HG03039 (cell line): ENCODE measurements around the gene INVS.
"Not testable (repeated sequence)": the region's sequence is repeated elsewhere in the genome, so short reads cannot be mapped to it uniquely, and the experiment has no call there.

Experiments used
- ATAC-seq: cut with Tn5 transposase; IDR thresholded peaks from one replicate; pipeline ENCODE4 v1.9.1; 2021; ENCODE audit warnings: mild to moderate bottlenecking, moderate library complexity; ENCODE audit not compliant: unreplicated experiment

Gene INVS

DNA sequence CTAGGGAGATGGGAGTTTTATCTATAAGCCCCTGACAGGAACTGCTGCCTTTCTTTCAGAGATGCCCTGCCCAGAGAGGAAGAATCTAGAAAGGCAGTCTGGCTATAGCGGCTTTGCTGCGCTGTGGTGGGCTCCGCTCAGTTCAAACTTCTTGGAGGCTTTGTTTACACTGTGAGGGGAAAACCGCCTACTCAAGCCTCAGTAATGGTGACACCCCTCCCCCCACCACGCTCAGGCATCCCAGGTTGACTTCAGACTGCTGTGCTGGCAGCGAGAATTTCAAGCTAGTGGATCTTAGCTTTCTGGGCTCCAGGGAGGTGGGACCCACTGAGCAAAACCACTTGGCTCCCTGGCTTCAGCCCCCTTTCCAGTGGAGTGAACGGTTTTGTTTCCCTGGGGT is 137.9 kb downstream of the INVS start:
- not testable (repeated sequence) for ATAC-seq

DNA sequence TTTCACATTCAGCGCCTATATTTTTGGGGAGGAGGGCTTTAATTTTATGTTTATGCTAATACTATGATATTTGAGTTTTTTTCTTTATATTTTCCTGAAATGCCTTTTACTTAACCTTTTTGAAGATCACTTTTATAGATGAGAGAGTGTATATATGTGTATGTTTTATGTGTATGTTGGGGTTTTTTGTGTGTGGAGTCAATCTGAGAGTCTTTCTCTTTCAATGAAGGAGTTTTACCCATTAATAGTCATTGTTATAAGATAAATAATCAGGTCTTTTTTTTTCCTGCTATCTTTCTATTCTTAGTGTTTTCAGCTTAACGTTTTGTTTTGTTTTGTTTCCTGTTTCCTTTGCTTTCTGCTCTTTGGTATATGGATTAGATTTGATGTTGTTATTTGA is 141.5 kb downstream of the INVS start:
- no peak for ATAC-seq

DNA sequence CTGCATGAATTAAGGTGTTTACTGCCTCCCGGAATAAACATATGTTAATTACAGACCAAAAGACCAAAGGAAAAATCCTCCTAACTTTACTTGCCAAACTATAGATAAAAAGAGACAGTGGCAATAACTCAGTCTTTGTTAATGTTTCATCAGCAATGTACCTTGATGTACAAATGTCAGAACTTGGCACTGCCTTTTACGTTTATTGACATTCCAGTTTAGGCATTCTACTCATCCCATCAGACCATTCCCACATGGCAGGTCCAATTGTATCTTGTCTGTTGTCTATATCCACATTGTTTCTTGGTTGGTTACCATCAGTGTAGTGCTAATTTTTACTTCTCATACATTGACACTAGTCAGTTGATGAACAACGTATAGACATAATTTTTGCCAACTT is 168.2 kb downstream of the INVS start:
- no peak for ATAC-seq

DNA sequence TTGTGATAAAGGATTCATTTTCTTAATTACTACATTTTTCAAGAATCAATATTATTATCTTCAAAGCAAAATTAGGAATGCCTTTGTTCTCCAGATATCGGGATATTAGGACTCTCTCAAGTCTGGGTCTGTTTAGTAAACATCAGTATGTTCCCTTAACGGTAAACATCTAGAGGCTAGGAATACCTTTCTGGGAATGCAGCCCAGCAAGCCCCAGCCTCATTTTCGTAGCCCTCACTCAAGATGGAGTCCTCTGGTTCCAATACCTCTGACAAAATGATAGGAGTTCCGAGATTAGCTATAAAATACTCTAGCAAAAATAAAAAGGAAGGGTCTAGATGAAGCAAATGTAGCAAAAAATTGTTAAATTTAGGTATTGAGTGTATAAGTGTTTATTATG is 169.2 kb downstream of the INVS start:
- no peak for ATAC-seq

DNA sequence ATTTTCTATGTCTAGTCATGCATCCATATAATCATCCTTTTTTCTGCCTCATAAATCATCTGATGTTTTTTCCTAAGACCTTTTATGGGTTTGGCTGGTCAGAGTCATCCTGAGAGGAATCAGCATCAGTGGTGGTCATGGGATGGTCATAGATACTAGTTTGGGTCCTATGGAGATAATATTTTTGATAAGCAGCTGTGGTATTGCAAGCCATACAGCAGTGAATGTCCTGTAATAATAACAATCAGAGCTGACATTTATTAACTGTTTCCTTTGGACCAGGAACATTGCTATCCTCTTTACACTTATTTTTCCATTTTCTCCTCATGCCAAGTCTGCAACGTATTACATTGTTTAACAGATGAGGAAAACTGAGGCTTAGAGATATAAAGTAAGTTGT is 170.6 kb downstream of the INVS start:
- no peak for ATAC-seq

DNA sequence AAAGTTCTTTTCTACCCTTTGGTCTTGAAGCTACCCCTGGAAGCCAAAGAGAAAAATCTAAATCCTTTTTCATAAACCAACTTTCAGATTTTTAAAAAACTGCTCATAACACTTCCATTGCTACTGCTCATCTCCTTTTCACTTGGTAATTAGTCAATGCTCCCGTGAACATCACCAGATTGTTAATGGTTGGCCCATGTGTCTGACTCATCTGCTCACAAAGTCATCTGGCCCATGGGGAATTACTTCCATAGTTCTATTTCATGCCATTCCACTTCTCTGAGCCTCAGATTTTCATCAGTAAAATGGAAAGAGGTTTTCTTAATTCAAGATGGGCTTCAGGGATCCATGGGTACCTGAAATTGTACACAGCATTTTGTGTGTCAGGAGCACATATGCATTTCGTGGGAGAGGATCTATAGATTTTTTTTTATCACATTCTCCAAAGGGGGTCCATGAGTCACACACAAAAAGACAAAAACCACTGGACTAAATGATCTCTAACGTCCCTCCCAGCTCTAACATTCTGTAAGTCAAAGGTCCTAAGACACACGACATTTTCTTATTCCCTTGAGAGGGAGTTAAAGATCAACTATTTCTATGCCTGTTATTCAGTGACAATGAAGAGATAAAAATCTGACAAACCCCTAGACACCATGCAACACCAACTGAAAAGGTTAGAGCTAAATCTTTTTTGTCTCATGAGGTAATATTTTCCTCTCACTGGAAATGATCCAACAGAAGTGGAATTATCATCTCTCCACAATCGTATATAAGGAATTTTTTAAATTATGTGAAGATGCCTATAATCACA is 178.3 kb downstream of the INVS start:
- ATAC-seq: no peak

DNA sequence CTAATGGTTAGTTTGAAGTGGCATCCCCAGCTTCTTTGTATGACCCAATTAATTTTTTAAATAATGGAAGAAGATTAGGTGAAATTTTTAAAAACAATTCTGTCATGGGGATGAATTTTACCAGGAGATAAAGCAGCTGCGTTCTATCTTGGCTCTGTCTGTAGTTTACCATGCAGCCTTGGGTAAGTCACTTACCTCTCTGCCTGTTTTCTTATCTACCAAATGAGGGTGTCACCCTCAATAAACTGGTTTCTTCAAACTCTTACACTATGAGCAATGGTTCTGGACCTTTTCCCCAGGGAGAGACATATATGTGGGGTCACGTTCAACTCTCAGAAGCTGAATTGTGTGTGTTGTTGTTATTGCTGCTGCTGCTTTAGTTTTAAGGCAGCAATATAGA is 182.0 kb downstream of the INVS start:
- ATAC-seq: no peak

DNA sequence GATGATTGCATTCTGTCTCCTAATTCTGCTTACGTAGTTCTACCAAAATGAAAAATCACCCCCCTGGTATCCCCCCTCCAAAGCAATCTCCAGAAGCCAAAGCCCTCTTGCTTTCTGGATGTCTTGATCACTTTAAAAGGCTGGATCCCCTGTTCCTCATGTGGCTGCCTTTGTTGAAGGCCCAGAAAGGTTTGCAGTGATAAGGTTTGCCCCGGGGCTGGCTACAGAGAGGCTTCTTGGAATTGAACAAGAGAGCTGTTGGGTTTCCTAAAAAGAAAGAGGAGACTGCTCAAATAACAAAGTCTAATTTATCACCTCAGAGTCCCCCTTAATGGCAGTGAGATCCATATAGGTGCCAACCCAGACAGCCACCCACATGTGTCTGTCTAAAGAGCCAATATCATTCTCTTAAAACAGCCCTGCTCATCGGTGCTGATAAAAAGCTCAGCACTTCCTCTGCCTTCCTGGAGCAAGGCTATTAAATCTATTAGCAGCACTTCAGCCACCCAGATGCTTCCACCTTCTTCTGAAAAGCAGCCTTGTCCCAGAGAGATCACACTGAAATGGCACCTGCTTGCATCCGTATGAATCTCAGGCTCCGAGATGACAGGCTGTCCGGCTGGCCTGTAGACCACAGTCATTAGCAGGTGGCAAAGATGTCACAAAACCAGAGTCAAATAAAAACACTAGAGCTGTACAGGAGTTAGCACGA is 182.8 kb downstream of the INVS start:
- ATAC-seq: no peak

DNA sequence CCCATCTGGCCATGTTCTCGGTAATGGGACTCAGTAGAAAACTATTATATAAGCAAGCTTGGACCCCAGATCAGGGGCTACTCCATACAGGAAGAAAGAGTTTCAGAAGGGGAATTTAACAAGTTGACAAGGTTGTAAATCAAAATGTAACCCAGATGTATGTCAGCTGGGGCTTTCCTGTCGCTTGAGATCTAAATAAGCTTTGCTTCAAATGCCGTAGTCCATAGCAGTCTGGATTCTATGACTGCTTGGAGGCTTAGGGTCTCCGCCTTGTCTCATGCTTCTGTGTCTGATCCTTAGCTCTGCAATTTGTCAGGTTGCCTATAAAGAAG is 183.3 kb downstream of the INVS start:
- no peak for ATAC-seq

DNA sequence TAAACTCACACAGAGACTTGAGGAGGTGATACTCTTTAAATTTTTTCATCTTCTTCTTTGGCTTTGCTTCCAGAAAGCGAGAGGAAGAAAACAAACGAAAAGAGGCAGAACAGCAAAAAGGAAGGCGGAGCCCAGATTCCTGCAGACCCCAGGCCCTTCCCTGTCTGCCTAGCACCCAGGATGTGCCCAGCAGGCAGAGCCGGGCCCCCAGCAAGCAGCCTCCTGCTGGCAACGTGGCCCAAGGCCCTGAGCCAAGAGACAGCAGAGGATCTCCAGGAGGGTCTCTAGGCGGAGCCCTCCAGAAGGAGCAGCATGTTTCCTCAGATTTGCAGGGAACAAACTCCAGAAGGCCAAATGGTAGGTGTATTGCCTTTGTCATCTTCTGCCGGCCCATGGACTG is 185.2 kb downstream of the INVS start:
- ATAC-seq: no peak

DNA sequence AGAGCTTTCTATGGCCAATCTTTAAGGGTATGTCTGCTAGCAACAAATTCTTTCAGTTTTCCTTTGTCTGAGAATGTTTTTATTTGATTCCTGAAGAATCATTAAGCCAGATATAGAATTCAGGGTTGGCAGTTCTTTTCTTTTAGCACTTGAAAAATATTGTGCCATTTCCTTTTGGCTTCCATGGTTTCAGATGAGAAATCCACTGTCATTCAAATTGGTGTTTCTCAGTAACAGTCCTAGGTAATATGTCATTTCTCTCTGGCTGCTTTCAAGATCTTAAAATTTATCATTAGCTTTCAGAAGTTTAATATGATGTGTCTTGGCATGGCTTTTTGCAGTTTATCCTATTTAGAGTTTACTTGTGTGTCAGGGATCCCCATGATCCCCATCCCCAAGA is 186.0 kb downstream of the INVS start:
- ATAC-seq: no peak

DNA sequence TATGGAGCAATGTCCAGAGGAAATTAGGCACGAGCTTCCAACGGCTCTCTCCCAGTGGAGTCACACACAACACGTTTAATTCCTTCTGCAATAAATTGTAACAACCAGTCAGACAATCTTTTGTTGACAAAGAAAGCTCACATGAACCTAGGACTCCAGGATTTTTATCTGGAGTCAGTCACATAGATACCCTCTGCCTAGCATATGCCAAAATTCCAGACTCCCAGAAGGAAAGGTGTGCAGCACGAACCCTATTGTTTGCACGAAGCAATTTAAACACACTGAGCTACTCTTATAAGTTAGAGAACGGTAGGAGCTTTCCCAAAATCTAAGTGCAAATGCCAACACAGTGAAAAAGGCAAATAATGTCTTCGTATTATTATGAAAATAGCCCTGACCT is 186.6 kb downstream of the INVS start:
- no peak for ATAC-seq

DNA sequence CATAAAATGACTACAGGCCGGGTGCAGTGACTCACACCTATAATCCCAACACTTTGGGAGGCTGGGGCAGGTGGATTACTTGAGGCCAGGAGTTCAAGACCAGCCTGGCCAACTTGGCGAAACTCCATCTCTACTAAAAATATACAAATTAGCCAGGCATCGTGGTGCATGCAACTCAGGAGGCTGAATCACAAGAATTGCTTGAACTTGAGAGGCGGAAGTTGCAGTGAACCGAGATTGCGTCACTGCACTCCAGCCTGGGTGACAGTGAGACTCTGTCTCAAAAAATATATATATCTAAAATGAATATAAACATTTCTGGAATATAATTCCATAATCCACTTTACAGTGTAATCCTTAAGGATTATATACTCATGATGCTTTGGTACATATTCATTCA is 187.2 kb downstream of the INVS start:
- ATAC-seq: no peak

DNA sequence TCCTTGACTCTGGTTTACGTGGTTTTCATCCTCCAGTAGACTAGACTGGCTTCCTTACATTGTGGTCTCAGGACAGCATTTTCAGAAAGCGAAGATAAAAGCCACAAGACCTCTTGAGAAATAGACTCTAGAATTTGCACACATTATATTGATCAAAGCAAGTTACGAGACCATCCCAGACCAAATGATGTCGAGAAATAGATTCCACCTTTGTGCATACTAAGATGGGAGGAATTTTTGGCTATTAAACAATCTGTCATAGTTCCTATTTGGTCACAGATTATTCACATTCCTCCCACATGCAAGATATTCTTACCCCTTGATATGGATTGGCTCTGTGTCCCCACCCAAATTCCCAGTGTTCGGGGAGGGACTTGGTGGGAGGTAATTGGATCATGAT is 188.1 kb downstream of the INVS start:
- no peak for ATAC-seq

DNA sequence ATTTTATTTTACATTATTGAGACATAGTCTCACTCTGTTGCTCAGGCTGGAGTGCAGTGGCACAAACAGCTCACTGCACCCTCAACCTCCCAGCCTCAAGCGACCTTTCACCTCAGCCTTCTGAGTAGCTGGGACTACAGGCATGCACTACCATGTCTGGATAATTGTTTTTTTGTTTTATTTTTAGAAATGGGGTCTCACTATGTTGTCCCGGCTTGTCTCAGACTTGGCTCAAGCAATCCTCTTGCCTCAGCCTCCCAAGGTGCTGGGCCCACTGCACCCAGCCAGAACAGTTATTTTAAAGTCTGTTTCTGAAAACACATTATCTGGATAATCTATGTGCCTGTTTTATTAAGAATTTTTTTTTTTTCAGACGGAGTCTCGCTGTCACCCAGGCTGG is 191.7 kb downstream of the INVS start:
- ATAC-seq: no peak

DNA sequence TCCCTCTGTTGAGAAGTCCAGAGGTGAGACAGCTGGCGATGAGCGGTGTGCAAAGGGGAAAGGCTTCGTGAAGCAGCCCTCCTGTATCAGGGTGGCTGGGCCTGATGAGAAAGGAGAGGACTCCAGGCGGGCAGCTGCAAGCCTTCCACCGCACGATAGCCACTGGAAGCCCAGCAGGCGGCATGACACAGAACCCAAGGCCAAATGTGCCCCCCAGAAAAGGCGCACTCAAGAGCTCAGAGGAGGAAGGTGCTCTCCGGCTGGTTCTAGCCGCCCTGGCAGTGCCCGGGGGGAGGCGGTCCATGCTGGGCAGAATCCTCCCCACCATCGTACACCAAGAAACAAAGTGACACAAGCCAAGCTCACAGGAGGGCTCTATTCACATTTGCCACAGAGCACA is 193.4 kb downstream of the INVS start:
- ATAC-seq: no peak

DNA sequence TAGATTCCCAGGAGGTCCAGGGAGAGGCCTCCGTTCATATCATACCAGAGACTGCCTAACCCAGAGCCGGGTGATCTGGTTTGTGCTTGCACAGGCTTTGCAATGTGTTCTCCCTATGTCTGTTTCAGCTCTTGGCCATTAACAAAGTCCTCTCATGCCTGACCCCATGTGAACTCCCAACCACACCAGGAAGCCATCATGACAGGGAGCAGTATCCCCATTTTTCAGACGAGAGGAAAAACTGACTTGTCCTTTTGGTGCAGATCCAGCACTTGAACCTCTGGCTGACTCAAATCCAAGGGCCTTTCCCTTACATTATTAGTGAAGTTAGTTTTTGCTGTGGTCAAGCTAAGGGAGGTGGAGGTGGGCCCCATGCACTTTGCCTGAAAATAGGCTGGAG is 195.3 kb downstream of the INVS start:
- no peak for ATAC-seq

DNA sequence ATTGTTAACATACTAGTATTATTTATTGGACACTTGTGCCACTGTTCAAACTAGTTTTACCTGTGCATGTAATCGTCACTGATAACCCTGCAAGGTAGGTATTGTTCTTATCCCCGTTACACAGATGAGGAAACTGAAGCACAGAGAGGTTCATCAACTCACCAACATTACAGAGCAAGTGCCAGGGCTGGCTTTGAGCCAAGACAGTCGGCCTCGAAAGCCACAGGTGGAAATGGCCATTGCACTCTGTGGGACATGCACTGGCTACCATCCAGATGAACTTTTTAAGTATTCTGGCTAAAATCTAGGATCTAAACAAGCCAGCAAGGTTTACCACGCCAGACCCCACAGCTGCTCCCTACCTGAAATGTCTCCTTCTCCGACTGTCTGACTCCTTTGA is 195.8 kb downstream of the INVS start:
- ATAC-seq: no peak

DNA sequence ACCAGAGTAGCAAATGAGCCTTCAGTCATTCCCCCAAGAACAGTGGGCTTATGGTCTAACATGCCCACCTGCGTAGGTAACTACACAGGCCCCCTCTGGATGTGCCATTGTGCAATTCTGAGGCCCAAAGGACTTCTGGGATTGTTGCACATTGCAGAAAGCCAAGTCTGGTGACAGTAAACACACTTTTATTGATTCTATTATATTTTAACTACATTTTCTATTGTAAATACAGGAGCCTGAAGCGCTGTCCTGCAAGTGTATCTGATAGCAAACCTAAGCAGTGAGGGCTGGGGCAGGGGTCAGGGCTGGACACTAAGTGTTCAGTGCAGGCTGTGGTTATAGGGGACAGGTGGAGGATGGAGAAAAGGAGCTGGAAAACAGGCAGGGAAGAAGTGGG is 196.2 kb downstream of the INVS start:
- ATAC-seq: no peak

DNA sequence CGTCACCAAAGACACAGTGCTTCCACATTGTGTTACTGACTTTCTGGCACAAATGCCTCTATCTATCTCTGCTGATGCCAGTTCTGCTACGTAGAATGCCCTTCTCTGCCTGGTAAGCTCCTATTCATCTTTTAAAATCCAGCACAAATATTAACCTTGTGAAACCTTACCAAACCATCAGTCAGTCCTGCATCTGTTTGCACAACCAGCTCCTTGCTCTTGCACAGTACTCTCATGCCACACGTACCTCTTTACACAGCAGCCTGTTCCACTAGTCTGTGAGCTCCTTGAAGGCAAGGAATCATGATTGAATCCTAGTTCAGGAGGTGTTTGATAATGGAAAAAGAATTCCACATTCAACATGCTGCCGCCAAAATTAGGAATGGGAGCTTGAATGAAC is 197.4 kb downstream of the INVS start:
- ATAC-seq: no peak

DNA sequence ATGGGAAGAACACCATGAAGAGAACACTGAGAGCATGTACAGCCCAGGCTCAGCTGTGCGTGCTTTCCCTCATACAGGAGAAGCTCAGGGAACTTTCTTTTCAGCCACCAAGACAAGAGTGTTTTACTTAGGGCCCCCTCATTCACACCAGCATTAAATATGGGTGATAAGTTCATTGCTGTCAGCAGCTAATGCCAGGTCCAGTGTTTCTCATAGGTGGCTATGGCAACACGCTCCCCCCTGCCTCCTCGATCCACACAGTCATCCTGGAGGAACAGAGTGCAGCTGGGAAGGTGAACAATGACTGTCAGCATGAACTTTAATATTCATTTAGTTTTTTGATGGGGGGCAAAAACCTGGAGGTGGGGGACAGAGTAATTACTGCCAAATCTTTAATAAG is 199.3 kb downstream of the INVS start:
- no peak for ATAC-seq

DNA sequence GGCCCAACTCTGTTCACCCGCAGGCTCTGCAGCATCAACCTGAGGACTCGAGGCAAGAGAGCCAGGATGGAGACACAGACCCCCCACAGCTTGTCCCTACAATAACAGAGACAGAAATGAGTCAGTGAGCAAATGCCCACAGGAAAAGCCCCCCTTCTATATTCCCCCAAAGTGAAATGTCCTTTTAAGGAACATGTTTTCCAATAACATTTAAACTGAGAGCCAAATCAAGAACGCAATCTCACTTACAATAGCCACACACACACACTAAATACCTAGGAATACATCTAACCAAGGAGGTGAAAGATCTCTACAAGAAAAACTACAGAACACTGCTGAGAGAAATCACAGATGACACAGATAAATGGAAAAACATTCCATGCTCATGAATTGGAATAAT is 204.7 kb downstream of the INVS start:
- ATAC-seq: no peak

DNA sequence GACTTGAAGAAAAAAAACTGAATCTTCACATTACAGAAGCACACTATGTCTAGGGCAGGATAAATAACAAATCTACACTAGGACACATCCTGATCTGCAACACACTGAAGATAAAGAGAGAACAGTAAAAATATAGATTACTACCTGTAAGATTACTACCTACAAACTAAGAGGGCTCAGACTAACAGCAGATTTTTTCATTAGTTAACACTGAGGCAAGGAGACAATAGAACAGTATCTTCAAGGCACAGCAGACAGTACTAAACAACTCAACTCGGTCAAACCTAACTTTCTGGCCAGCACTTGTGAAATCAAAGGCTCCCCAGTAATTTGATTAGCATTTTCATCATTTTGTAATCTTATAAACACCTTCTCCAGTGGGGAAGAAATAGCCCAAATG is 207.2 kb downstream of the INVS start:
- no peak for ATAC-seq
